NCI-H146 treated with DMSO at 0.1 percent for 48 hours (cell line): ENCODE data around the gene SFXN5.
A peak's percentile ranks its signal among the peaks of the same experiment; 100 is the strongest.
"Not testable (repeated sequence)": the region's sequence is repeated elsewhere in the genome, so short reads cannot be mapped to it uniquely, and the experiment has no call there.

ENCODE experiments used
- DNase-seq: peaks from one replicate; lab custom pipeline; 2025; ENCODE audit not compliant: unreplicated experiment; lab: John Stamatoyannopoulos, UW

SFXN5 gene, protein sequence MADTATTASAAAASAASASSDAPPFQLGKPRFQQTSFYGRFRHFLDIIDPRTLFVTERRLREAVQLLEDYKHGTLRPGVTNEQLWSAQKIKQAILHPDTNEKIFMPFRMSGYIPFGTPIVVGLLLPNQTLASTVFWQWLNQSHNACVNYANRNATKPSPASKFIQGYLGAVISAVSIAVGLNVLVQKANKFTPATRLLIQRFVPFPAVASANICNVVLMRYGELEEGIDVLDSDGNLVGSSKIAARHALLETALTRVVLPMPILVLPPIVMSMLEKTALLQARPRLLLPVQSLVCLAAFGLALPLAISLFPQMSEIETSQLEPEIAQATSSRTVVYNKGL

GRCh38 chr2:73071360-73072128, at the start of gene SFXN5:
Gene SFXN5, minus strand, starts transcription at chr2:73071712. Its CDS starts 7 bp downstream, at chr2:73071705.
- peak; percentile 86 for DNase-seq

DNA sequence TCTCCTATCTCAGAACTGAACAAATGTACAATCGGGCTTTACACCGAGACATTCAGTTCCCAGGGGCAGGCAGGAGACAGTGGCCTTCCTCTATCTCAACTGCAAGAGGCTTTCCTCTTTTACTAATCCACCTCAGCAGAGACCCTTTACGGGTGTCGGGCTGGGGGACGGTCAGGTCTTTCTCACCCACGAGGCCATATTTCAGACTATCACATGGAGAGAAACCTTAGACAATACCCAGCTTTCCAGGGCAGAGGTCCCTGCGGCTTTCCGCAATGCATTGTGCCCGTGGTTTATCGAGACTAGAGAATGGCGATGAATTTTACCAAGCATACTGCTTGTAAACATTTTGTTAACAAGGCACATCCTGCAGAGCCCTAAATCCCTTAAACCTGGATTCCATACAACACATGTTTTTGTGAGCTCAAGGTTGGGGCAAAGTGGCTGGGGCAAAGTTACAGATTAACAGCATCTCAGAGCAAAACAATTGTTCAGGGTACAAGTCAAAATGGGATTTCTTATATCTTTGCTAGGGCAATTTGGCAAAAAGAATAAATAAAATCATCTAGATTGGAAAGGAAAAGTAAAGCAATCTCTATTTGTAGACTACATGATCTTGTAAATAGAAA, 48.2 kb upstream of the SFXN5 start:
- not testable (repeated sequence) for DNase-seq

DNA sequence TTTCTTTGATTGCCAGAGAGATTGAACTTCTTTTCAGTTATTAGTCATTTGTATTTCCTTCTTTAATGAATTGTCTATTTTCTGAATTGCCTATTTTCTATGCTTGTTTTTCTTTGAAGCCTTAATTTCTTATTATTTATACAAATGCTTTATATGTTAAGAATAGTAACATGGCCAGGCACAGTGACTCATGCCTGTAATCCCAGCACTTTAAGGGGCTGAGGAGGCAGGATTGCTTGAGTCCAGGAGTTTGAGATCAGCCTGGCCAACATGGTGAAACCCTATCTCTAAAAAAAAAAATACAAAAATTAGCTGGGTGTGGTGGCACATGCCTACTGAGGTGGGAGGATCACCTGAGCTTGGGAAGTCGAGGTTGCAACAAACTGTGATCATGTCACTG, 45.9 kb upstream of the SFXN5 start:
- no peak for DNase-seq

DNA sequence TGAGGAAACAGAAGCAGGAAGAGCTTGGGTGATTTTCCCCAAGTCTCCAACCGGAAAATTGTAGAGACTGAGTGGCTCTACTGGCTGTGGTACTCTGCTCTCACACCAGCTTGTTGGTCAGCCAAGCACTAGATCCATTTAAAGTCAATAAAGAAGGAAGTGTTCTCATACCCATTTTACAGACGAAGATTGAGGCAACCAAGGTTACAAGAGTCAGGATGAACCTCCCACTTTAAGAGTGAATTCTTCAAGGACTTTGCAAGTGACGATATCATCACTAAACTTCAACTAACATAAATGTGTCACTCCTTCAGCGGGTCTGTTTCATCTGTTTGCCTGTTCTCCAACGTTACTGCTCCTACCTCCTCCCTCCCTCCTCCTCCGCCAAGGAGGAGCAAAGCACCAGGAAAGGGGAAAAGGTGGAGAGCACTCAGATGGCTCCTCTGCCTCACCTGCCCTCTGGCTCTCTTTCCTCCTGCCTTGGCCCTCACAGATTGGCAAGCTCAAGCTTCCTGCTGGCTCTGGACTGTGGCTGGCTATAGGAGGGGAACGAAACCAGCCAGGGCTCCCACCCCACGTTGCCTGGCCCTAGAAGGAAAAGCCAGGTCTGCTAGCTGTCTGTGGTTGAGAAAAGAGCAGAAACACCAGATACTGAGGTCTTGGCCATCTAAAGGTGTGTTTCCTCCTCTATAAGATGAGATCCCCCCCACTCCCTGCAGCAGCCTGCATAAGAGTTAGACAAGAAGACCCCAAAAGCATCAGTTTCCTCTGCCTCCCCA, 44.9 kb upstream of the SFXN5 start:
- no peak for DNase-seq

- DNase-seq, result no peak
Observed at GRCh38 chr2:73114273-73114867, 42.9 kb upstream of the SFXN5 start.

GRCh38 chr2:73112913-73113854, 41.7 kb upstream of the SFXN5 start, which contains the start of gene RAB11FIP5:
Gene RAB11FIP5, minus strand, starts transcription at chr2:73112948. Its CDS starts 171 bp downstream, at chr2:73112777.
- peak; percentile 53 for DNase-seq

DNA sequence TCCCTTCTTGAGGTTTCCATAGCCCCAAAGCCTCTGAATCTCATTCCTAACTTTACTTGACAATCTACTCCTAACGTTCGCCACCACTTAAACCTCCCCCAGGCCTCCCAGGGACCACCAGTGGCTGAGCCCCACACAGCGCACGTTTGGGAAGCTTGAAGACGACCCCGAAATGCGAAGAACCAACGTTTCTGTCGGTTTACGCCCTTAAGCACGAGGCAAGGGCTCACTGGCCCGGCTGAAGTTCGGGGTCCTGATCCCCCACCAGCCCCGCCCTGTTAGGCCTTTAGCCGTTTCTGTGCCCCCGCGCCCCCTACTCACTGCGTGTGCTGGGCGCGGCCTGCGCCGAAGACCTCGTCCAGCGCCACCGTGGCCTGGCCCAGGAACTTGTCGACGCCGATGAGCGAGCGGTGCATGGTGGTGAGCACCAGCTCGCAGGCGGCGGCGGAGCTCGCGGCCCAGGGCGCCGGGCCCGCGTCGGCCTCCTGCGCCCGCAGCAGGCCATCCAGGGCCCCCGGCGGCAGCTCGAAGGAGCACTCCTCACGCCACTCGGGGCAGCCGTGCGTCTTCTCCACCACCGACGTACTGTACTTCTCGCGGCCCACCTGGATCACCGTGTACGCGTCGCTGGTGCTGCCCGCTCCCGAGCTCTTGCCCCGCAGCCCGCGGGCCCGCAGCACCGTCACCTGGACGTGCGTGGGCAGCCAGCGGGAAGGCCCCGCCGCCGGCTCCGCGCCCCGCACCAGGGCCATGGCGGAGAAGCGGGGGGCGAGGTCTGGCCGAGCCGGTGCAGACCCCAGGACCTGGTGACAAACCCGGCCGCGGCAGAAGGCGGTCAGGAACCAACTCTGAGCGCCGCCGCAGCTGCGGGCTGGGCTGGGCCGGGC, 40.8 kb upstream of the SFXN5 start:
- DNase-seq, result no peak

- peak; percentile 6 for DNase-seq
Observed at GRCh38 chr2:73111073-73112025, 39.8 kb upstream of the SFXN5 start.

GRCh38 chr2:73110168-73111072, 38.9 kb upstream of the SFXN5 start:
- DNase-seq, result no peak

GRCh38 chr2:73109431-73110167, 38.1 kb upstream of the SFXN5 start:
- DNase-seq, result no peak

DNA sequence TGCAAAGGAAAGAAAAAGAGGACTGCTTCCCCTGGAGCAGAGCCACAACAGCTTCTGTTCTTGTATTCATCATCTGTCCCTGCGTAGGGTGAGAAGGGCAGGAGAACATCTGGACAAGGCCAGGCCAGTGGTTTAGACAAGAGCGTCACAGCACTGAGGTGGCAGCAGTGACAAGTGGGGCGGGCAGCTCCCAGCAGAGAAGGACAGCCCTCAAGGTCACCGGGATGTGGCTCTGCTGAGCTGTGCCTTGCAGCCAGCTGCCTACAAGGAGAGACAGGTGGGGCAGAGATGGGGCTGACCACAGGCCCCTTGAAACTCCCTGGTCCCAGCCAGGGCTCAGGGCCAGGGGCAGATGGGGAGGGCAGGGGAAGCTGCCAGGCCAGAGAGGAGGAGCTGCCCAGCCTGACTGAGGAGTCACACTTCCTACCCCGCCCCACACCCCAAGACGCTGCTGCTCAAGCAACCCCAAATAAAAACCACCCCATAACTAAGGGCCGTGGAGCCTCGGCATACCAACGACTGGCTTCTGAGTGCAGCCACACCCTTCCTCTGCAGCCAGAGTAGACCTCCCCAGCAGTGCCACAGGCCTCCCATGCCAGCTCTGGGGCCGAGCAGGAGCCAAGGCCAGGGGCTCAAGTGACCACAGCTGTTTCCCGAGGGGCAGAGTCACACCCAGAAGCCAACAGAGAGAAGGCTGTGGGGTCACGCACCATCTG, 35.9 kb upstream of the SFXN5 start:
- DNase-seq, result no peak

DNA sequence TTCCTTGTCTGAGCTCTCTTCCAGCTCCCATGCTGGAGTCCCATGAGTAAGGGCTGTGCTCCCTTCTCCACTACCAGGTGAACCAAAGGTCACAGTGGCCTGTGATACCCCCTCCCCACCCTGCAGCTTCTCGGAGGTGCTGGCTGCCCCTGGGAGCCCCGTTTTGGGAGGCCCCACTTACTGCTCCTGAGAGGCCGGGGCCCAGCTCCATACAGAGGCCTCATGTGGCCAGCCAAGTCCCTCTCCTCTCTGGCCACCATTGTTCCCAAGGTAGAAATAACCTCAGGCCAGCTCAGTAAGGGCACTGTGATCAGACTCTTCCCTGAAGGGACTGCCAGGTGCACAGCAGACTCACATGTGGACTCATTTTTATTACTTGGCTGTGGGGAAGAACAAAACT, 35.3 kb upstream of the SFXN5 start:
- no peak for DNase-seq

DNA sequence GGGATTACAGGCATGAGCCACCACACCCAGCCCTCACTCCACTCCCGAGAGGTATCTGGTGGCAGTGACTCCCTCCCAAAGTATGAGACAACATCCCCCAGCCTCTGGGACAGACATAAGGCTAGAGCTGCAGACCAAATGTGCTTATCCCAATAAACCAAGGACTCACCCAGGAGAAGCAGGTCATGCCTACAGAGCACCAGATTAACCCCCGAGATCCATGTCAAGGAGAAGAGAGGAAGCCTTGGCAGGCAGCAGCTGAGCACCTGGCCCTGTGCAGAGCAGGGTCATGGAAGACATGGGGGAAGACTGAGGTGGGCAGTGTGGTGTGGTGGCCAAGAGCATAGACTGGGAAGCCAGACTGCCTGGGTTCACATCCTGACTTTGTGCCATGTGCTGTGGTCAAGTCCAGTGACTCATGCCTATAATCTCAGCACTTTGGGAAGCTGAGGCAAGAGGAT, 34.0 kb upstream of the SFXN5 start:
- no peak for DNase-seq

GRCh38 chr2:73104933-73105332, 33.4 kb upstream of the SFXN5 start:
- no peak for DNase-seq

DNA sequence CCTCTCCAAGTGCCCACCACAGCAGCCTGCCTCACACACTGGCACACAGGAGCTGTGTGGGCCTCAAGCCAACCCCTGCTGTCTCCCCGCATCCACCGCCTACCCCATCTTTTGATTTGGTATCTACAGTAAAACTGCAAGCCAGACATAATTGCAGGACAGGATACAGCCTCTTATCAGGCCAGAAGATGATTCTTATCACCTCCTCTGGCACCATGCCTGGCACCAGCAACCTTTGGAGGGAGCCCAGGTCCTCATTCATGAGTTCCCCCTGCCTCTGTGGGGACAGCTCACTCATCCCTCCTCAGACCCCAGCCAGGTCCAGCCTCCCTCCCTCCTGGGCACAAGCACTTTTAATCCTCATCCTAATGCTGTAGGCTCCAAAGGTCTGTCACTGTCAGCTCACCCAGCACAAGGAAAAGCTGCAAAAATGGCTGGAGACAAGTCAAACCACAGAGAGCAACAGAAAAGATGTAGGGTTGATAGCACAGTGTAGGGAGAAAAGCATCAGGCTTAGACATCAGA, 31.6 kb upstream of the SFXN5 start:
- DNase-seq, result no peak
